Measurements from ENCODE around the gene CCDC127.
A peak's percentile ranks its signal among the peaks of the same experiment; 100 is the strongest.
"Not testable (repeated sequence)": the region's sequence is repeated elsewhere in the genome, so short reads cannot be mapped to it uniquely, and the experiment has no call there.

CCDC127 gene

DNA sequence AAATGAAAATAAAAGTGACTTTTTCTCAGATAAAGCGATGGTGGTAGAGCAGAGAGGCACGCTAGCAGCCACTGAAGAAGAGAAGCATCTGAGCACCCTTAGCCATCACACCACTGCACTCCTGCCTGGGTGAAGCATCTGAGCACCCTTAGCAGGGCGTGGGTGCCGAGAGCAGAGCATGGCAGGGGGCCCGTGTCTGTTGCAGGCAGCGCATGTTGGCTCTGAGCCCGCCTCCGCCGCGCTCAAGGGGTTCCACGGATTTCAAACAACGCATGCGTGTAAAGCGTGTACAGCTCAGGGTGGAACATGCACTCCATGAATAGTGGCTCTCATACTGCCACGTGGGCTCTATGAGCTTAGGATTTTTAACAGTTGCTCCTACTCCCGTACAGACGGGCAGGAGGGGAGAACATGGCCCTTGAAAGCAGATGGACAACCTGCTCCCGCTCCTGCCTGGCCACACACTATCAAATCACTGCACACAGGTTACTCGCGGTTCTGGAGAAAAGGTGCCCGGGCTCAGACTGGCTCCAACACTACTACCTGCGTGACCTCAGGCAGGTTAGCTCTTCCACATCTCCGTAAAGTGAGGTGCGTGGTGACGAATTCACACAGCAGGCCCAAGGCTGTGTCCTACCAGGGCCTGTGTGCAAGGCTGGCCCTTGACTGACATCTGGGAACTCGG is 14.6 kb downstream of the CCDC127 start:
- DNase-seq (ENCODE audit: low read depth, low spot score), result no peak

GRCh38 chr5:201672-202071 is 16.3 kb downstream of the CCDC127 start:
- no peak for DNase-seq (ENCODE audit: low read depth, low spot score)

DNA sequence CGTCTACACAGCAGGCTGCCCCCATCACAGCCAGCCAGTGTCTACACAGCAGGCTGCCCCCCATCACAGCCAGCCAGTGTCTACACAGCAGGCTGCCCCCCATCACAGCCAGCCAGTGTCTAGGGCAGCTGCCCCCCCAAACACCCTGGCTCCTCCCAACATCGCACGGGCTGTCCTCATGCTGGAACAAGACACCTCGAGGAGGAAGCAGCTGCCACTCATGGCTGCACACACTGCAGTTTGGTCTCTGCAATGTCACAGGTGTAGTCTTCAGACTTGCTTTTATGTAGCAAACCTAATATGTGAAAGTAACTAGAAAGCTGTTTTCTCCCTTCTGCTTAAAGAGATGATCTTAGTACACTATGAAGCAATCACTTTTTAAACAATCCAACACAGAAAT is 17.0 kb downstream of the CCDC127 start:
- no peak for DNase-seq (ENCODE audit: low read depth, low spot score)

- DNase-seq (ENCODE audit: low read depth, low spot score), result peak; percentile 29
Measured at GRCh38 chr5:199950-200645, 17.9 kb downstream of the CCDC127 start.

GRCh38 chr5:199197-199949 is 18.6 kb downstream of the CCDC127 start:
- DNase-seq (ENCODE audit: low read depth, low spot score), result no peak

DNA sequence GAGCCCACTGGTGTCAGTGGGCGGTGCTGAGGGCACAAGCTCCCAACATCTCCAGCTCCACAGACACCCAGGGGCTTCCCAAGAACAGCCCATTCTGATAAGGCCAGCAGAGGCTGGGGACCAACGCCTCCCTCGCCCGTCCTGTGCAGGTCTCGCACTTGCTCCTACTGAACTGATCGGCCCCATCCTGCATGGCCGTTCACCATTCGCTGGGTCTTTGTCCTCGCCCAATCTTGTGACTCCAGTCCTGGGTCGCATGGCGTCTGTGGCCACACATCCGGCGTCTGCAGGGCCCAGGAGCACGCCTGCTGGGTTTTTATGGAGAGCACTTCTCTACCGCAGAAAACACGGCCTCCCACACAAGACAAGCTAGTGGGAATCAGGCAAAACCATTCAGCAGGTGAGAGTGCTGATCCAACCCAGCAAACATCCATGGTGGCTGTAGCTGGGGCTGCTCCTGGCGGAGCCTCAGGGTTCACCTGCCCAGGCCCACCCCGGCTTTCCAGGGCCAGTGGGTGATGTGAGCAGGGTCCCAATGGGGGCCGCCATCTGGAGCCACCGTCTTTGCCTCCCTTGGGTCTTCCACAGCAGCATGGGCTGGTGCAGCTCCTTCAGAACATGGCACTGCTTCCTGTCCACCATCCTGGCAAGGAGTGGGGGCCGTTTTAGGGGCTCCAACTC is 19.3 kb downstream of the CCDC127 start:
- no peak for DNase-seq (ENCODE audit: low read depth, low spot score)

- DNase-seq (ENCODE audit: low read depth, low spot score), result no peak
Measured at GRCh38 chr5:197892-198489, 20.0 kb downstream of the CCDC127 start.

DNA sequence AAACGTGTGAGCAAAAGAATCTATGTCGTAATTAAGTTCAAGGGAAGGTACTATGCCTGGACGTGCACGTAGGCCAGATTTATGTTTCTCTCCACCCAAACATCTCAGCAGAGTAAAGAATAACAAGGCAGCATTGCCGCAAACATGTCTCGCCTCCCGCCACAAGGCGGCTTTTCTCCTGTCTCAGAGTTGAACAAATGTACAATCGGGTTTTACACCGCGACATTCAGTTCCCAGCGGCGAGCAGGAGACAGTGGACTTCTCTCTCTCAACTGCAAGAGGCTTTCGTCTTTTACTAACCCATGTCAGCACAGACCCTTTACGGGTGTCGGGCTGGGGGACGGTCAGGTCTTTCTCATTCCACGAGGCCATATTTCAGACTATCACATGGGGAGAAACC is 20.9 kb downstream of the CCDC127 start:
- not testable (repeated sequence) for DNase-seq (ENCODE audit: low read depth, low spot score)

DNA sequence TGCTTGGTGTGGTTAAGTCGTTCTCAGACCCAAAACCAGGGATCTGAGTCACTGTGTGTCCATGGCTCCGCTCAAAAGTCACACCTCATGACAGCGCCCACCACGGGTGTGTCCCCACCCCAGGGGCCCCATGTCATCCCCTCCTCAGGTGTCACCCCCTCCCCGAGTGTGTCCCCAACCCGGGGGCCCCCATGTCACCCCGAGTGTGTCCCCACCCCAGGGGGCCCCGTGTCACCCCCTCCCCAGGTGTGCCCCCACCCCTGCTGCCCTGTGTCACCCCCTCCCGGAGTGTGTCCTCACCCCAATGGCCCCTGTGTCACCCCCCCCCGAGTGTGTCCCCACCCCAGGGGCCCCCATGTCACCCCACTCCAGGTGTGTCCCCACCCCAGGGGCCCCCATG is 21.6 kb downstream of the CCDC127 start:
- DNase-seq (ENCODE audit: low read depth, low spot score), result no peak

DNA sequence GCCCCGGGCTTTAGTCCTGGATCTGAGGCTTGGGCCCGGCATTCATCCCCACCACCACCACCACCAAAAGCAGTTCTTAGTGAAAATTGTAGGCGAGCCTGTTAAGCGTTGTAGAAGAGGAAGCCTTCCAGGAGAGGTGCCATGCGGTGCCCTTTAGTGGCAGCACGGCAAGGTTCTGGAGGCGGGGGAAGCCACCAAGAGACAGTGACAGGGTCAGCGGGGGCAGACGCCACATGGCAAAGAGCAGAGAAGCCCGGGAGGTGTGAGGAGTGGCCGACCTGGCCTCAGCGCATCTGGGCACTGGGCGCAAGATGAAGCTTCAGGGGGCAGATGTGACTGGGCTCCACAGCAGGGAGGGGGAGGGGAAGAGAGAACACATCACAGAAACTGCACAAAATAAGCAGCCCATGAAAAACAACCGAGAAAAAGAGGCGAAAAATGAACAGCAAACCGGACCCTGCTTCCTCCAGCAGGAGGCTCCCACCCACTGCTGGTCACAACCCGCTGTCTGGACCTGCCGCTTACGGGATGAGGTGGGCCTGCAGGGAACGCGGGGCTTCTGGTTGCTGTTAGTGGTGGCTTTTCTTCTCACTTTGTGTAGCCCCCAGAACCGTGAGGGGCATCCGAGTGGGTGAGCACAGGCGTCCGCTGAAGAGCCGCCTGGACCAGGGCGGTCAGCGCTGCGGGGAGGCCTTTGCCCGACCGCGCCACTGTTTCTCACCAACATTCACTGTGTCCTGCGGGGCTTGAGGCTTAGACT is 22.4 kb downstream of the CCDC127 start:
- peak; percentile 39 for DNase-seq (ENCODE audit: low read depth, low spot score)

DNA sequence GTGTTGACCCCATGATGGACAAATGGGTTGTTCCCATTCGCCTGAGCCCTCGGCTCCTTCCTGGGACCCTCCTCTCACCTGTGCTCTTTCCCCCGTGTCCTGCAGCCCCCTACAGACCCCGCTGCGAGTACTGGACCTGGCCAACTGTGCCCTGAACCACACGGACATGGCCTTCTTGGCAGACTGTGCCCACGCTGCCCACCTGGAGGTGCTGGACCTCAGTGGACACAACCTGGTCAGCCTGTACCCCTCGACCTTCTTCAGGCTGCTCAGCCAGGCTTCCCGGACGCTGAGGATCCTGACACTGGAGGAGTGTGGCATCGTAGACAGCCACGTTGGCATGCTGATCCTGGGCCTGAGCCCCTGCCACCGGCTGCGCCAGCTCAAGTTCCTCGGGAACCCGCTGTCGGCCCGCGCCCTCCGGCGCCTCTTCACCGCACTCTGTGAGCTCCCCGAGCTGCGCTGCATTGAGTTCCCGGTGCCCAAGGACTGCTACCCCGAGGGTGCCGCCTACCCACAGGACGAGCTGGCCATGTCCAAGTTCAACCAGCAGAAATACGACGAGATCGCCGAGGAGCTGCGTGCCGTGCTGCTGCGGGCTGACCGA is 23.2 kb downstream of the CCDC127 start:
- DNase-seq (ENCODE audit: low read depth, low spot score), result no peak

- peak; percentile 33 for DNase-seq (ENCODE audit: low read depth, low spot score)
Measured at GRCh38 chr5:194102-194501, 23.9 kb downstream of the CCDC127 start.

DNA sequence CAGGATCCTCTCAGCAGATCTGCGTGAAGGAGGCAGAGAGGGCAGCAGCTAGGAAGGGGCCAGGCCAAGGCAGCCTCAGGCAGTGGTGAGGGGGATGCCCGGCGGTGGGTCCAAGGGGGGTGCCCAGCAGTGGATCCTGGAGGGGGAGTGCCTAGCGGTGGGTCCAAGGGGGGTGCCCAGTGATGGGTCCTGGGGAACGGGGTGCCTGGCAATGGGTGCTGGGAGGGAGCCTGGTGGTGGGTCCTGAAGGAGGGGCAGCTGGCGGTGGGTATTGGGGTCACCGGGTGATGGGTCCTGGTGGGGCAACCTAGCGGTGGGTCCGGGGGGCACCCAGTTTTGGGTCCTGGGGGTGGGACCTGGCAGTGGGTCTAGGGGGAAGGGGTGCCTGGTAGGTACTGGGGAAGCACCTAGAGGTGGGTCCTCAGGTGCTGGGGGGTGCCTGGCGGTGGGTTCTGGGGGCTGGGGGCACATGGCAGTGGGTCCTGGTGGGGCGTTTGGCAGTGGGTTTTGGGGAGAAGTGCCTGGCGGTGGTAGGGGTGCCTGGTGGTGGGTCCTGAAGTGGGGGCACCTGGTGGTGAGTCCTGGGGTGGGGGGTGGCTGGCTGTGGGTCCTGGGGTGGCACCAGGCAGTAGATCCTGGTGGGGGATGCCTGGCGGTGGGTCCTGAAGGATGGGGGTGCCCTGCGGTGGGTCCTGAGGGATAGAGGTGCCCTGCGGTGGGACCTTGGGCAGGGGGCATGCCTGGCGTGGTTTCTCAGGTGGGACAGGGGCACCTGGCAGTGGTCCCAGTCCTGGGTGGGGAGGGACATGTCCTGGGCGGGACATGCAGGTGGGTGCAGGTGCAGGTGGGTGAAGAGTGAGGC is 24.8 kb downstream of the CCDC127 start:
- no peak for DNase-seq (ENCODE audit: low read depth, low spot score)

DNA sequence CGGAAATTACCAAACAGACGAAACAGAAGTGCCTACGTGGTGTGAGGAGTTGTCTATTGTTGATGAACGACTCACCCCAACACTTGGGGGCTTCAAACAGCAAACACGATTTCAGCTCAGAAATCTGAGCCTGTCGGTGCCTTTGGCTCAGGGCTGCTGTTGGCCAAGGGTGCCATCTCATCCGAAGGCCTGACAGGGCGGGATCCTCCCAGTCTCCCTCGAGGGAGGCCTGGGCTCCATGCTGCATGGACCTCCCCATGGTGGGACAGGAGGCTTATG is 25.3 kb downstream of the CCDC127 start:
- DNase-seq (ENCODE audit: low read depth, low spot score), result no peak

DNA sequence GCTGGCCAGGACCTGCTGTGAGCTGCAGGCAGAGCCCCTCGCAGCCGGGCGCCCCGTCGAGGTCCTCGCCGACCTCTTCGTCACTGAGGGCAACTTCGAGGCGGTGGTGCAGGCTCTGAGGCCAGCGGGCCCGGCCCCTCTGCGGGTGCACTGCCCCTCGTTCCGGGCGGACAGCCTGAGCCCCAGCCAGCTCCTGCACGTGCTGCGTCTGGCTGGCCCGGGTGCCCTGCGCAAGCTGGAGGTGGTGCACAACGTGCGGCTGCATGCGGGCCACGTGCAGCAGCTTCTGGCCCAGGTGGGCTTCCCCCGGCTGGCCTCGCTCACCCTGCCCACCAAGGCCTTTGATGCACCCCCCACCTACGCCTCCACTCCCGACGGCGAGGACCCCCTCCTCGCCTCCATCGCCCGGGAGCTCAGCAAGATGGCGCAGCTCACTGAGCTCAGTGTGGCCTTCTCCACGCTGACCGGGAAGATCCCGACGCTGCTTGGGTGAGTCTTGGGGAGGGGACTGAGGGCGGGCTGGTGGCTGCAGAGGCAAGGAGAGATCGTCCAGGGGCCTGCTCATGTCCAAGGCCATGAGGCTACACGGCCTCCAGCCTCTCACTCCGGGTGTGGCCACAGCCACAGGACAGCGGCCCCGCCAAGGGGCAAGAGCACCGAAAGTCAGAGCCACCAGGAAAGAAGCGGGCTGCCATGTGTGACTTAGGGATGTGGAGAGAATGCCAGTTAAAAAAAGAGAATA is 25.8 kb downstream of the CCDC127 start:
- no peak for DNase-seq (ENCODE audit: low read depth, low spot score)

DNA sequence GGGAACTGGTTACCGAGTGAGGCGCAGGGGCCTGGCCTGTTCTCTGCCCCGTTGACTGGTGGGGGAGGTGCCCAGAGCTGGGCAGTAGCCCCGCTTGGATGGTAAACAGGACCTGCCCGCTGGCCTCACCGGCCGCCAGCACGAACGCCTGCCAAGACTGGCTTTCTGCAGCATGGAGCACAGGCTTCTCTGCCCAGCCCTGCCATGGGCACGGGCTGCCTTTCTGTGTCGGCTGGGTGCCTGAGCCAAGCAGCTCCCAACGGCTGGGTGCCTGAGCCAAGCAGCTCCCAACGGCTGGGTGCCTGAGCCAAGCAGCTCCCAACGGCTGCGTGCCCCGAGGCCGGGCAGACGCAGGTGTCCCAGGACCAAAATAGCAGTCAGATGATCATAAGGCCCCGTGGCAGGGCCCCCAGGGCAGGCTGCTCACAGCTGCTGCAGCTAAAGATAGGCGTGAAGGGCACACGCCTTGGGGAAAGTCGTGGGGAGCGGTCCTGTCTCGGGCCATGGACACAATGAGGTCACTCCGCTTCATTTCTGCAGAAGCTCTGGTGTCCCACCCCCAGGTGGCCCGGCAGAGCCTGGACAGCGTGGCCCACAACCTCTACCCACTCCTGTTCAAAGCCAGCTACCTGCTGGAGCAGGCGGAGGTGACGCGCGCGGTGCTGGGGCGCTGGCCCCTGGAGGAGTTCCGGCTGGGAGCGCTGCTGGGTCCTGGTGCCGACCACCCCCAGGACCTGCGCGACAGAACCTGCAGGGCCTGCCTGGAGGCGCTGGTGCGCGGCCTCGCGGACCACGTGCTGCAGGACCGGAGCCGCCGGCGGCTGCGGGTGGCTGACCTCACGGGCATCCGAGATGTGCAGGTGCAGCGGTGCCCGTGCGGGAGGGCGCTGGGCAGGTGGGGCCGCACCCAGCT is 26.7 kb downstream of the CCDC127 start, which contains the start of gene LRRC14B:
TSS of gene LRRC14B (plus strand) at position 460 of the 913 bp plus-strand sequence. CDS start at position 504, 44 bp downstream.
- DNase-seq (ENCODE audit: low read depth, low spot score), result no peak

GRCh38 chr5:190366-191035 is 27.5 kb downstream of the CCDC127 start:
- DNase-seq (ENCODE audit: low read depth, low spot score), result no peak

All from ELF-1 (cell line).